GM06990 (cell line): Measurements from ENCODE around the gene ITGA6.

Source experiments
- DNase-seq: peaks from one replicate; pipeline ENCODE4 v3.0.0-alpha.2; 2011; ENCODE audit not compliant: insufficient read length; ENCODE audit errors: extremely low read depth
- H3K27me3 ChIP-seq: replicated peaks from 2 replicates; pipeline ENCODE4 v1.6.0; 2011; ENCODE audit warnings: low read length; ENCODE audit not compliant: control insufficient read depth, insufficient read depth
- H3K36me3 ChIP-seq: 2 replicates; pipeline ENCODE4 v1.5.1; 2011; ENCODE audit warnings: low read length; ENCODE audit not compliant: control insufficient read depth, insufficient read depth
- H3K4me3 ChIP-seq: replicated peaks from 2 replicates; pipeline ENCODE4 v1.5.1; 2011; ENCODE audit warnings: low read depth, mild to moderate bottlenecking, control low read depth, low read length
- TF ChIP-seq, protein P1 (sequence below): IDR thresholded peaks from 2 replicates; pipeline ENCODE4 v1.5.1; 2011; ENCODE audit warnings: low read length, control low read depth, mild to moderate bottlenecking, inconsistent platforms; ENCODE audit not compliant: insufficient read depth, poor library complexity, severe bottlenecking

Gene ITGA6

DNA sequence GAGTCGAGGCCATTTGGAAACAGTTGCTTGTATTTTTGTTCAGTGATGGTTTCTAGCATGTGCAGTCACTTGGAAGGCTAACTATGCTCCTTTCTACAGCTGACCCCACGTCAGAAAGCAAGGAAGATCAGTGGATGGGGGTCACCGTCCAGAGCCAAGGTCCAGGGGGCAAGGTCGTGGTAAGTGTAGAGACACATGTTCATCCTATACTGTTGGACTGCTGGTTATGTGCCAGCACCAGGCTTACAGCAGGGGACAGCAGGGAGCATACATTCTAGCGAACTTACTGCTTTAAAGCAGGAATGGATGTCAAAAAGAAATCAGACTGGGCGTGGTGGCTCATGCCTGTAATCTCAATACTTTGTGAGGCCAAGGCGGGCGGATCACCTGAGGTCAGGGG, 40.0 kb downstream of the ITGA6 start:
- TF ChIP-seq, protein P1, sequence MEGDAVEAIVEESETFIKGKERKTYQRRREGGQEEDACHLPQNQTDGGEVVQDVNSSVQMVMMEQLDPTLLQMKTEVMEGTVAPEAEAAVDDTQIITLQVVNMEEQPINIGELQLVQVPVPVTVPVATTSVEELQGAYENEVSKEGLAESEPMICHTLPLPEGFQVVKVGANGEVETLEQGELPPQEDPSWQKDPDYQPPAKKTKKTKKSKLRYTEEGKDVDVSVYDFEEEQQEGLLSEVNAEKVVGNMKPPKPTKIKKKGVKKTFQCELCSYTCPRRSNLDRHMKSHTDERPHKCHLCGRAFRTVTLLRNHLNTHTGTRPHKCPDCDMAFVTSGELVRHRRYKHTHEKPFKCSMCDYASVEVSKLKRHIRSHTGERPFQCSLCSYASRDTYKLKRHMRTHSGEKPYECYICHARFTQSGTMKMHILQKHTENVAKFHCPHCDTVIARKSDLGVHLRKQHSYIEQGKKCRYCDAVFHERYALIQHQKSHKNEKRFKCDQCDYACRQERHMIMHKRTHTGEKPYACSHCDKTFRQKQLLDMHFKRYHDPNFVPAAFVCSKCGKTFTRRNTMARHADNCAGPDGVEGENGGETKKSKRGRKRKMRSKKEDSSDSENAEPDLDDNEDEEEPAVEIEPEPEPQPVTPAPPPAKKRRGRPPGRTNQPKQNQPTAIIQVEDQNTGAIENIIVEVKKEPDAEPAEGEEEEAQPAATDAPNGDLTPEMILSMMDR = peak; percentile 43
- H3K36me3 ChIP-seq = no peaks in the 10 kb centered on the region
- no peak for DNase-seq
- no peak overlapping the region for H3K4me3 ChIP-seq
- H3K27me3 ChIP-seq = no peaks in the 10 kb centered on the region

DNA sequence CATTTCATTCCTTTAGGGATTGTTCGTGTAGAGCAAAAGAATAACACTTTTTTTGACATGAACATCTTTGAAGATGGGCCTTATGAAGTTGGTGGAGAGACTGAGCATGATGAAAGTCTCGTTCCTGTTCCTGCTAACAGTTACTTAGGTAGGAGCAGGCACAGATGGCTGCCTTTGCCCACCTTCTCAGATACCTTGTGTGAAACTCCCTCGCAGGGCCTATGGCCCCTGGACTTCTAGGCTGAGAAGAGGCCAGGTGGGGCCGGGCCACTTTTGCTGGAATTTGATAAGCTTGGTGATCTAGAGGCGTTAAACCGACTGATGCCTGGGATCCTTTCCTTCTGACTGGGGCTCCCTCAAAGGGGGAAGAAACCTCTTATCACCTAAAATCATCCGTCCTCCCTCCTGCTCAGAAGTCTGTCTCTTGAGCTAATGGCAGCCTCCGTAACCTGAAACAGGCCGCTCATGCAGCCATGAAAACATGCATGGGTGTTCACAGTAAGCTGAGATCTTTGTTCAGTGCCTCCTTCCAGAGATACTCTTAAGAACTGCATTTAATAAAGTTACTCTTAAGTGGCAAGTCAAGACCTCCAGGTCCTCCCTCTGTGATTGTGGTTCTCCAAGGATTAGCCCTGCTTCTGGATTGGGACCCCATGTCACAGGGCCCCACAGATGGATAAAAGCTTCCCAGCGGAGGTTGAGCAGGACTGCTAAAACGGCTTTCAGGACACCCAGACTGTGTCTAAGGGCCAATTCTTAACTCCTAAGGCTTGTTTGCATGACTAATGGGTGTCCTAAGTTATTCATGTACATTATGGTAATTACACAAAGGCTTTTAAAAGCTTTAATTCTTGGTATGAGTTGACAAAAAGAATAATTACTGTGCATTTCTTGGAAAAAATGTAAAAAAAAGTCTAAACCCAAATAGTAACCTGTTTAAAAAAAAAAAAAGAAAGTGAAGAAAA, 43.9 kb downstream of the ITGA6 start:
- TF ChIP-seq, protein P1 = no peak
- Histone ChIP-seq H3K36me3 (no peaks in the 10 kb centered on the region), H3K27me3 (no peaks in the 10 kb centered on the region), H3K4me3 (no peak overlapping the region)
- no peak for DNase-seq

- Histone ChIP-seq H3K36me3 (no peaks in the 10 kb centered on the region), H3K4me3 (no peak overlapping the region), H3K27me3 (no peaks in the 10 kb centered on the region)
- no peak for DNase-seq
- TF ChIP-seq, protein P1 = no peak
Observed at GRCh38 chr2:172472446-172473033, 45.2 kb downstream of the ITGA6 start.

- TF ChIP-seq, protein P1 = no peak
- DNase-seq = no peak
- no peak overlapping the region for H3K4me3 ChIP-seq
- H3K36me3 ChIP-seq = no peaks in the 10 kb centered on the region
- no peaks in the 10 kb centered on the region for H3K27me3 ChIP-seq
Observed at GRCh38 chr2:172473167-172473566, 45.8 kb downstream of the ITGA6 start.

GRCh38 chr2:172478353-172478752, 51.0 kb downstream of the ITGA6 start:
- Histone ChIP-seq H3K36me3 (no peaks in the 10 kb centered on the region), H3K27me3 (no peaks in the 10 kb centered on the region), H3K4me3 (no peak overlapping the region)
- TF ChIP-seq, protein P1 = no peak
- no peak for DNase-seq
